SJCRH30 (cell line): ENCODE results near the gene TMEM126B. TPM values are rescaled to one million over a fixed set of nuclear protein-coding genes. Genes with fewer than 3 reads are reported as not detected.
"Not testable (repeated sequence)": the region's sequence is repeated elsewhere in the genome, so short reads cannot be mapped to it uniquely, and the experiment has no call there.

Experiments used
- DNase-seq, 2 experiments: peaks; one replicate each; pipeline ENCODE4 v3.0.0-alpha.2; 2015 to 2020
- H3K27ac ChIP-seq: fragments of 250-450 bp; sonication (Bioruptor Pico); 2 replicates; pipeline ENCODE4 v1.5.1; 2020; ENCODE audit warnings: mild to moderate bottlenecking, moderate library complexity
- H3K27me3 ChIP-seq: fragments of 250-450 bp; sonication (Bioruptor Pico); 2 replicates; pipeline ENCODE4 v1.5.1; 2020; ENCODE audit warnings: mild to moderate bottlenecking, moderate library complexity
- H3K36me3 ChIP-seq: fragments of 250-450 bp; sonication (Bioruptor Pico); 2 replicates; pipeline ENCODE4 v1.5.1; 2020; ENCODE audit warnings: mild to moderate bottlenecking, moderate library complexity
- H3K4me1 ChIP-seq: fragments of 250-450 bp; sonication (Bioruptor Pico); 2 replicates; pipeline ENCODE4 v1.5.1; 2020; ENCODE audit warnings: mild to moderate bottlenecking, moderate library complexity
- H3K4me3 ChIP-seq: fragments of 250-450 bp; sonication (Bioruptor Pico); 2 replicates; pipeline ENCODE4 v1.5.1; 2020; ENCODE audit warnings: mild to moderate bottlenecking, moderate library complexity
- H3K9me3 ChIP-seq: fragments of 250-450 bp; sonication (Bioruptor Pico); replicated peaks from 2 replicates; pipeline ENCODE4 v1.5.1; 2020; ENCODE audit warnings: mild to moderate bottlenecking, moderate library complexity
- total RNA-seq: library from RNA; depleted of rRNA; stranded (reverse); fragments of >200 nt; shearing (Covaris generic); gene quantifications from 2 replicates; pipeline ENCODE4 v1.2.3, GENCODE V29; 2014; rRNA removed

Gene TMEM126B
- 94.5 and 105 TPM in 2 replicates for total RNA-seq

GRCh38 chr11:85627998-85628770 is at the start of gene TMEM126B:
Gene TMEM126B, plus strand, starts transcription at chr11:85628593. Its CDS starts 15 bp downstream, at chr11:85628608.
- Histone ChIP-seq H3K4me3 (peak within 1 kb of the TSS; percentile 80), H3K4me1 (peaks cover 8% of the 10 kb centered on the region), H3K27me3 (no peaks in the 10 kb centered on the region), H3K27ac (peak within 1 kb of the TSS; percentile 49), H3K9me3 (no peaks in the 10 kb centered on the region), H3K36me3 (0 out of 2 replicates have a peak, but pooled peaks cover 9% of the 10 kb centered on the region)
- peak; percentile 99 for DNase-seq

- DNase-seq: no peak
- H3K36me3 ChIP-seq: no peaks in the 10 kb centered on the region
- no peak overlapping the region for H3K4me3 ChIP-seq
- no peaks in the 10 kb centered on the region for H3K27me3 ChIP-seq
- no peaks in the 10 kb centered on the region for H3K9me3 ChIP-seq
- H3K27ac ChIP-seq: no peak overlapping the region
- no peaks in the 10 kb centered on the region for H3K4me1 ChIP-seq
Measured at GRCh38 chr11:85582111-85582510, 46.3 kb upstream of the TMEM126B start.

GRCh38 chr11:85589373-85589772 is 39.0 kb upstream of the TMEM126B start:
- H3K9me3 ChIP-seq: no peaks in the 10 kb centered on the region
- no peaks in the 10 kb centered on the region for H3K27me3 ChIP-seq
- H3K36me3 ChIP-seq: no peaks in the 10 kb centered on the region
- H3K4me1 ChIP-seq: no peaks in the 10 kb centered on the region
- peak in 1 of 2 experiments; percentile 23 for DNase-seq
- no peak overlapping the region for H3K4me3 ChIP-seq
- no peak overlapping the region for H3K27ac ChIP-seq

GRCh38 chr11:85590848-85591483 is 37.4 kb upstream of the TMEM126B start:
- peak in 1 of 2 experiments; percentile 83 for DNase-seq
- no peaks in the 10 kb centered on the region for H3K36me3 ChIP-seq
- H3K27ac ChIP-seq: no peak overlapping the region
- no peaks in the 10 kb centered on the region for H3K9me3 ChIP-seq
- no peak overlapping the region for H3K4me3 ChIP-seq
- no peaks in the 10 kb centered on the region for H3K4me1 ChIP-seq
- H3K27me3 ChIP-seq: no peaks in the 10 kb centered on the region

- Histone ChIP-seq H3K4me1 (no peaks in the 10 kb centered on the region), H3K27ac (no peak overlapping the region), H3K9me3 (no peaks in the 10 kb centered on the region), H3K27me3 (no peaks in the 10 kb centered on the region), H3K36me3 (no peaks in the 10 kb centered on the region), H3K4me3 (no peak overlapping the region)
- DNase-seq: peak in 1 of 2 experiments; percentile 77
Measured at GRCh38 chr11:85595285-85595884, 33.0 kb upstream of the TMEM126B start.

- H3K4me1 ChIP-seq: no peaks in the 10 kb centered on the region
- no peaks in the 10 kb centered on the region for H3K27me3 ChIP-seq
- no peak overlapping the region for H3K4me3 ChIP-seq
- no peaks in the 10 kb centered on the region for H3K36me3 ChIP-seq
- DNase-seq: no peak
- H3K9me3 ChIP-seq: no peaks in the 10 kb centered on the region
- no peak overlapping the region for H3K27ac ChIP-seq
Measured at GRCh38 chr11:85596886-85597285, 31.5 kb upstream of the TMEM126B start.

- Histone ChIP-seq H3K36me3 (no peaks in the 10 kb centered on the region), H3K27me3 (no peaks in the 10 kb centered on the region)
Measured at GRCh38 chr11:85599083-85599482, 29.3 kb upstream of the TMEM126B start.

GRCh38 chr11:85602526-85603213 is 25.7 kb upstream of the TMEM126B start:
- Histone ChIP-seq H3K36me3 (no peaks in the 10 kb centered on the region), H3K4me3 (no peak overlapping the region), H3K4me1 (no peaks in the 10 kb centered on the region), H3K27me3 (no peaks in the 10 kb centered on the region), H3K27ac (no peak overlapping the region), H3K9me3 (no peaks in the 10 kb centered on the region)
- no peak for DNase-seq

More at GRCh38 chr11:85599083-85599482, 29.3 kb upstream of the TMEM126B start:
- DNase-seq: no peak
- Histone ChIP-seq H3K4me1 (no peaks in the 10 kb centered on the region), H3K27ac (no peak overlapping the region), H3K9me3 (no peaks in the 10 kb centered on the region), H3K4me3 (no peak overlapping the region)

- H3K27me3 ChIP-seq: no peaks in the 10 kb centered on the region
- no peaks in the 10 kb centered on the region for H3K36me3 ChIP-seq
- no peaks in the 10 kb centered on the region for H3K9me3 ChIP-seq
- no peak overlapping the region for H3K27ac ChIP-seq
- H3K4me1 ChIP-seq: no peaks in the 10 kb centered on the region
- H3K4me3 ChIP-seq: no peak overlapping the region
- DNase-seq: no peak
Measured at GRCh38 chr11:85603220-85603619, 25.2 kb upstream of the TMEM126B start.

- not testable (repeated sequence) for H3K27ac ChIP-seq, DNase-seq, H3K4me1 ChIP-seq, H3K36me3 ChIP-seq, H3K4me3 ChIP-seq, H3K27me3 ChIP-seq, H3K9me3 ChIP-seq
Measured at GRCh38 chr11:85606237-85606636, 22.2 kb upstream of the TMEM126B start.

- not testable (repeated sequence) for H3K27me3 ChIP-seq, DNase-seq, H3K4me3 ChIP-seq, H3K27ac ChIP-seq, H3K4me1 ChIP-seq, H3K9me3 ChIP-seq, H3K36me3 ChIP-seq
Measured at GRCh38 chr11:85608621-85609020, 19.8 kb upstream of the TMEM126B start.

- not testable (repeated sequence) for H3K4me3 ChIP-seq, DNase-seq
Measured at GRCh38 chr11:85609286-85609685, 19.1 kb upstream of the TMEM126B start.

GRCh38 chr11:85611643-85612042 is 16.8 kb upstream of the TMEM126B start:
- not testable (repeated sequence) for H3K27me3 ChIP-seq, H3K4me1 ChIP-seq, H3K27ac ChIP-seq, DNase-seq, H3K9me3 ChIP-seq, H3K4me3 ChIP-seq, H3K36me3 ChIP-seq

More at GRCh38 chr11:85609286-85609685, 19.1 kb upstream of the TMEM126B start:
- not testable (repeated sequence) for H3K9me3 ChIP-seq, H3K27me3 ChIP-seq, H3K36me3 ChIP-seq, H3K4me1 ChIP-seq, H3K27ac ChIP-seq

- H3K27me3 ChIP-seq: no peaks in the 10 kb centered on the region
- DNase-seq: no peak
- no peak overlapping the region for H3K27ac ChIP-seq
- H3K9me3 ChIP-seq: no peaks in the 10 kb centered on the region
- no peaks in the 10 kb centered on the region for H3K36me3 ChIP-seq
- no peaks in the 10 kb centered on the region for H3K4me1 ChIP-seq
- no peak overlapping the region for H3K4me3 ChIP-seq
Measured at GRCh38 chr11:85619499-85619898, 8.9 kb upstream of the TMEM126B start.

- no peak overlapping the region for H3K4me3 ChIP-seq
- H3K27me3 ChIP-seq: no peaks in the 10 kb centered on the region
- no peak for DNase-seq
- no peaks in the 10 kb centered on the region for H3K36me3 ChIP-seq
- no peak overlapping the region for H3K27ac ChIP-seq
- H3K9me3 ChIP-seq: no peaks in the 10 kb centered on the region
- H3K4me1 ChIP-seq: no peaks in the 10 kb centered on the region
Measured at GRCh38 chr11:85620256-85620655, 8.1 kb upstream of the TMEM126B start.
